GM12872 (cell line): ENCODE data around the gene PLEKHJ1.

Experiments
- CTCF ChIP-seq: IDR thresholded peaks from 3 replicates; pipeline ENCODE4 v1.5.1; 2011; ENCODE audit warnings: low read depth, mild to moderate bottlenecking, low read length, moderate library complexity; ENCODE audit not compliant: insufficient read depth

PLEKHJ1 gene

GRCh38 chr19:2239771-2240770 is 3.9 kb upstream of the PLEKHJ1 start:
- no peak for TF ChIP-seq CTCF

GRCh38 chr19:2239173-2239572 is 3.0 kb upstream of the PLEKHJ1 start:
- TF ChIP-seq CTCF = no peak

GRCh38 chr19:2237869-2238153 is 1.7 kb upstream of the PLEKHJ1 start:
- no peak for TF ChIP-seq CTCF

- TF ChIP-seq CTCF = no peak
These were observed 1.1 kb upstream of the PLEKHJ1 start for GRCh38 chr19:2237051-2237868.

- no peak for TF ChIP-seq CTCF
These were observed 140 bp downstream of the PLEKHJ1 start for GRCh38 chr19:2236064-2236313.

- TF ChIP-seq CTCF = no peak
These were observed 607 bp downstream of the PLEKHJ1 start for GRCh38 chr19:2235381-2236063.

GRCh38 chr19:2234996-2235380 is 1.1 kb downstream of the PLEKHJ1 start:
- no peak for TF ChIP-seq CTCF
